ENCODE data around the gene BORCS6. TPM values are rescaled to one million over a fixed set of nuclear protein-coding genes. Genes with fewer than 3 reads are reported as not detected.
"Not testable (repeated sequence)": the region's sequence is repeated elsewhere in the genome, so short reads cannot be mapped to it uniquely, and the experiment has no call there.

Gene BORCS6
- total RNA-seq, 1 experiment from 2014 or later: 9.3 TPM

- no peak for TF ChIP-seq SIN3A (IDR thresholded peaks at IDR 0.05; ENCODE audit: borderline replicate concordance, insufficient read depth, low read depth, low read length)
- TF ChIP-seq TCF7L2 (IDR thresholded peaks at IDR 0.05; ENCODE audit: low read depth, low read length): peak; percentile 34; the same call in 1 of the 2 replicates
- TF ChIP-seq POLR2AphosphoS5 (IDR thresholded peaks at IDR 0.05; ENCODE audit: low read depth, low read length): peak; percentile 62; the same call in 1 of the 2 replicates
- no peak for TF ChIP-seq REST (IDR thresholded peaks at IDR 0.05; ENCODE audit: insufficient read depth in 1 of 2, low read depth in 2 of 2, low read length in 1 of 2)
- no peak for TF ChIP-seq CTCF (IDR thresholded peaks at IDR 0.05)
- DNase-seq (ENCODE audit: low read depth, low spot score) (peak; percentile 98), ATAC-seq (peak; percentile 54)
- ChIA-PET CTCF (interaction anchor here (0.6 kb wide), 1 partner anchor 101 kb away, joined by 3 read pairs; no protein-coding TSS in a partner anchor), POLR2A (interaction anchor here (0.6 to 1.4 kb wide), 3 partner anchors 11 to 47 kb away, joined by 3 to 8 read pairs (median 6); partner anchors contain the start of genes AURKB and CTC1)
- Histone ChIP-seq H3K4me1 (ENCODE audit: control insufficient read depth, insufficient read depth, low read length) (peaks cover 19% of the 10 kb centered on the region), H3K9me3 (ENCODE audit: control insufficient read depth, insufficient read depth, low read depth, low read length) (no peaks in the 10 kb centered on the region), H3K4me3 (ENCODE audit: low read depth in 2 of 2, low read length in 2 of 2) (peak overlapping the region; percentile 81 to 90), H3K27ac (ENCODE audit: low read length) (peak overlapping the region; percentile 95), H3K36me3 (ENCODE audit: control insufficient read depth, insufficient read depth, low read length) (no peaks in the 10 kb centered on the region), H3K27me3 (ENCODE audit: control insufficient read depth, insufficient read depth, low read length) (no peaks in the 10 kb centered on the region)
- in situ Hi-C loops (cut with HindIII; ENCODE audit: low pct_unique_long_range_greater_than_20kb, low sequenced_read_pairs): no loop called here
- intact Hi-C loops (cut with micrococcal nuclease; ENCODE audit: unreplicated experiment): loop anchor here (10.0 kb wide), 1 partner anchor 96 kb away; the partner anchor contains the start of gene HES7
- BruUV-seq (replicated peaks): no TSS peak
Observed at GRCh38 chr17:8220783-8221662, 31.0 kb upstream of the BORCS6 start.

GRCh38 chr17:8214000-8214399 is 24.0 kb upstream of the BORCS6 start:
- BruUV-seq (replicated peaks); CTCF ChIA-PET; in situ Hi-C loops (cut with HindIII; ENCODE audit: low pct_unique_long_range_greater_than_20kb, low sequenced_read_pairs); H3K27me3 ChIP-seq (ENCODE audit: control insufficient read depth, insufficient read depth, low read length); H3K9me3 ChIP-seq (ENCODE audit: control insufficient read depth, insufficient read depth, low read depth, low read length); POLR2A ChIA-PET; DNase-seq (ENCODE audit: low read depth, low spot score); H3K4me3 ChIP-seq (ENCODE audit: low read depth in 2 of 2, low read length in 2 of 2); H3K27ac ChIP-seq (ENCODE audit: low read length); H3K36me3 ChIP-seq (ENCODE audit: control insufficient read depth, insufficient read depth, low read length); intact Hi-C loops (cut with micrococcal nuclease; ENCODE audit: unreplicated experiment); ATAC-seq: not testable (repeated sequence)
- H3K4me1 ChIP-seq (ENCODE audit: control insufficient read depth, insufficient read depth, low read length): peaks cover 17% of the 10 kb centered on the region

Data from Panc1 (cell line).